Measurements from ENCODE around the gene ZAP70.
"Not testable (repeated sequence)": the region's sequence is repeated elsewhere in the genome, so short reads cannot be mapped to it uniquely, and the experiment has no call there.

The ZAP70 gene

GRCh38 chr2:97678298-97678697, 35.1 kb upstream of the ZAP70 start:
- Histone ChIP-seq H3K27ac (ENCODE audit: low read depth, low read length) (no peak overlapping the region), H3K9me2 (replicated peaks; ENCODE audit: control insufficient read depth, low read length) (no peaks in the 10 kb centered on the region), H3K4me1 (ENCODE audit: control insufficient read depth, low read length) (peaks cover 3% of the 10 kb centered on the region; the same call in 1 of the 2 replicates), H3F3A (ENCODE audit: control insufficient read depth, insufficient read depth) (no peaks in the 10 kb centered on the region), H3K79me2 (ENCODE audit: control insufficient read depth, low read length) (no peaks in the 10 kb centered on the region), H3K4me3 (ENCODE audit: low read length) (no peak overlapping the region), H3K27me3 (ENCODE audit: control insufficient read depth, low read length) (no peaks in the 10 kb centered on the region; the same call in 1 of the 2 replicates), H3K4me2 (ENCODE audit: low read length) (no peak overlapping the region), H3K9me3 (ENCODE audit: control insufficient read depth, insufficient read depth, low read length) (no peaks in the 10 kb centered on the region), H4K20me1 (ENCODE audit: control insufficient read depth, insufficient read depth, low read depth, low read length) (no peaks in the 10 kb centered on the region), H3K36me3 (ENCODE audit: control insufficient read depth, low read length) (no peaks in the 10 kb centered on the region)
- TF ChIP-seq CTCF (IDR thresholded peaks at IDR 0.05; ENCODE audit: low read depth, low read length, poor library complexity, severe bottlenecking) (no peak), EZH2phosphoT487 (IDR thresholded peaks at IDR 0.05; ENCODE audit: borderline replicate concordance, low read length) (no peak)

- H3K79me2 ChIP-seq (ENCODE audit: control insufficient read depth, low read length); H3K27me3 ChIP-seq (ENCODE audit: control insufficient read depth, low read length); H3K9me2 ChIP-seq (replicated peaks; ENCODE audit: control insufficient read depth, low read length); H3K4me3 ChIP-seq (ENCODE audit: low read length); H3K9me3 ChIP-seq (ENCODE audit: control insufficient read depth, insufficient read depth, low read length); H3K36me3 ChIP-seq (ENCODE audit: control insufficient read depth, low read length); H3K27ac ChIP-seq (ENCODE audit: low read depth, low read length); H3K4me2 ChIP-seq (ENCODE audit: low read length); H4K20me1 ChIP-seq (ENCODE audit: control insufficient read depth, insufficient read depth, low read depth, low read length); H3K4me1 ChIP-seq (ENCODE audit: control insufficient read depth, low read length); H3F3A ChIP-seq (ENCODE audit: control insufficient read depth, insufficient read depth): not testable (repeated sequence)
These were observed 26.1 kb upstream of the ZAP70 start for GRCh38 chr2:97687235-97687634.

- H3K79me2 ChIP-seq (ENCODE audit: control insufficient read depth, low read length) = no peaks in the 10 kb centered on the region
- no peaks in the 10 kb centered on the region for H3K9me2 ChIP-seq (replicated peaks; ENCODE audit: control insufficient read depth, low read length)
- no peak for TF ChIP-seq EZH2phosphoT487 (IDR thresholded peaks at IDR 0.05; ENCODE audit: borderline replicate concordance, low read length)
- no peak for TF ChIP-seq CTCF (IDR thresholded peaks at IDR 0.05; ENCODE audit: low read depth, low read length, poor library complexity, severe bottlenecking)
- no peaks in the 10 kb centered on the region for H4K20me1 ChIP-seq (ENCODE audit: control insufficient read depth, insufficient read depth, low read depth, low read length)
- H3K4me1 ChIP-seq (ENCODE audit: control insufficient read depth, low read length) = peaks cover 8% of the 10 kb centered on the region
- no peaks in the 10 kb centered on the region for H3K36me3 ChIP-seq (ENCODE audit: control insufficient read depth, low read length)
- no peak overlapping the region for H3K4me2 ChIP-seq (ENCODE audit: low read length)
- H3K27me3 ChIP-seq (ENCODE audit: control insufficient read depth, low read length) = peaks cover 6% of the 10 kb centered on the region
- H3F3A ChIP-seq (ENCODE audit: control insufficient read depth, insufficient read depth) = no peaks in the 10 kb centered on the region
- H3K9me3 ChIP-seq (ENCODE audit: control insufficient read depth, insufficient read depth, low read length) = no peaks in the 10 kb centered on the region
- no peak overlapping the region for H3K4me3 ChIP-seq (ENCODE audit: low read length)
- no peak overlapping the region for H3K27ac ChIP-seq (ENCODE audit: low read depth, low read length)
These were observed 25.1 kb upstream of the ZAP70 start for GRCh38 chr2:97688062-97688827.

GRCh38 chr2:97691166-97691565, 22.2 kb upstream of the ZAP70 start:
- no peak for TF ChIP-seq CTCF (IDR thresholded peaks at IDR 0.05; ENCODE audit: low read depth, low read length, poor library complexity, severe bottlenecking)

More at GRCh38 chr2:97691166-97691565, 22.2 kb upstream of the ZAP70 start:
- no peaks in the 10 kb centered on the region for H3K9me2 ChIP-seq (replicated peaks; ENCODE audit: control insufficient read depth, low read length)
- peaks cover 8% of the 10 kb centered on the region for H3K4me1 ChIP-seq (ENCODE audit: control insufficient read depth, low read length)
- no peaks in the 10 kb centered on the region for H4K20me1 ChIP-seq (ENCODE audit: control insufficient read depth, insufficient read depth, low read depth, low read length)
- H3K79me2 ChIP-seq (ENCODE audit: control insufficient read depth, low read length) = no peaks in the 10 kb centered on the region
- H3K9me3 ChIP-seq (ENCODE audit: control insufficient read depth, insufficient read depth, low read length) = no peaks in the 10 kb centered on the region
- no peak overlapping the region for H3K4me2 ChIP-seq (ENCODE audit: low read length)
- H3K36me3 ChIP-seq (ENCODE audit: control insufficient read depth, low read length) = no peaks in the 10 kb centered on the region
- no peaks in the 10 kb centered on the region for H3F3A ChIP-seq (ENCODE audit: control insufficient read depth, insufficient read depth)
- no peak overlapping the region for H3K4me3 ChIP-seq (ENCODE audit: low read length)
- H3K27ac ChIP-seq (ENCODE audit: low read depth, low read length) = no peak overlapping the region
- H3K27me3 ChIP-seq (ENCODE audit: control insufficient read depth, low read length) = peaks cover 6% of the 10 kb centered on the region

All from DOHH2 (cell line).